Kidney glomerular epithelial cell (primary cell): ENCODE data around the gene HABP2.

Source experiments
- DNase-seq: peaks from one replicate; lab custom pipeline; 2025; lab: John Stamatoyannopoulos, UW

Gene HABP2

DNA sequence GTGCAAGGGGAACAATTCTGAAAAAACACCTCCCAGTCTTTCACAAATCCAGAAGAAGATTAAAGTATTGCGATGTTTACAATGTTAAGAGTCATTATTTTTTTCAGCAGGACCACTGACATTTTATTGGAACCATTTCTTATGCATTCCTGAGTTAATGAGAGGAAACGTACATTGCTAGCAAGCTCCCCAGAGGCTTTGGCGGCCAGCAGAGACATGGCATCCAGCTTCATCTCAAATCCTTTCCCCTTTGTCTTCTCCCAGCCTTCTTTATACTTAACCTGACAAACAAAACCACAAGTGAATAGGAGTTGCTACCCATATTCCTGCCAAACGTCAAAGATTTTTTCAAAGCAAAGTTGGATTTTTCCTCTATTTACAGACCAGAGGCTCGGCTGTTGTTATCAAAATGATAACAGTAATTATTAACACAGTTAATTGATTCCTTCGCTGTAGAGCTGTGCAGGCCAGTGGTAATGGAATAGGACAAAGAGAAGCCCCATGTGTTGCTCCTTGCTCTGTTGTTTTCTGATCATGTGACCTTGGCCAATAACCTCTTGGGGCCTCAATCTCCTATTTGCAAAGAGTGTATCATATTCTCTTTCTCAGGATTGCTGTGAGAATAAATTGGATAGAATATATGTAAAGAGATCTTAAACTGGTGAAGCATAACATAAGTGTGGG is 79.0 kb downstream of the HABP2 start:
- no peak for DNase-seq
